Mesenchymal stem cell (in vitro differentiated cells and primary cell): ENCODE data around the gene NR2F1-AS1.

Experiments used
- DNase-seq: peaks from one replicate; pipeline ENCODE4 v3.0.0-alpha.2; 2013
- H2AFZ ChIP-seq: one replicate; pipeline ENCODE4 v1.6.1; 2013; ENCODE audit warnings: low read depth, mild to moderate bottlenecking, control low read depth, inconsistent platforms, low read length, moderate library complexity
- H2AK5ac ChIP-seq: 2 replicates; pipeline ENCODE4 v1.6.1; 2013; ENCODE audit warnings: low read length, moderate library complexity, mild to moderate bottlenecking, inconsistent platforms; ENCODE audit not compliant: severe bottlenecking
- H2BK120ac ChIP-seq: one replicate; pipeline ENCODE4 v1.6.1; 2013; ENCODE audit warnings: low read depth, mild to moderate bottlenecking, inconsistent platforms, low read length, moderate library complexity
- H2BK12ac ChIP-seq, 2 experiments: one replicate each; pipeline ENCODE4 v1.6.1; 2013; ENCODE audit warnings: inconsistent platforms in 2 of 2, low read length in 2 of 2, mild to moderate bottlenecking in 2 of 2, moderate library complexity in 2 of 2, control low read depth in 1 of 2
- H2BK15ac ChIP-seq: one replicate; pipeline ENCODE4 v1.6.1; 2013; ENCODE audit warnings: mild to moderate bottlenecking, low read depth, inconsistent platforms; ENCODE audit not compliant: poor library complexity, severe bottlenecking
- H2BK5ac ChIP-seq: 2 replicates; pipeline ENCODE4 v1.6.1; 2013; ENCODE audit warnings: low read depth, mild to moderate bottlenecking, low read length, control low read depth, inconsistent platforms; ENCODE audit not compliant: poor library complexity, severe bottlenecking
- H3K14ac ChIP-seq, 2 experiments: one replicate each; pipeline ENCODE4 v1.6.1; 2013; ENCODE audit warnings: inconsistent platforms in 2 of 2, low read length in 2 of 2, control low read depth in 1 of 2, mild to moderate bottlenecking in 1 of 2, moderate library complexity in 1 of 2
- H3K18ac ChIP-seq, 2 experiments: one replicate each; pipeline ENCODE4 v1.6.1; 2013; ENCODE audit warnings: inconsistent platforms in 2 of 2, low read length in 2 of 2, control low read depth in 1 of 2, low read depth in 1 of 2, mild to moderate bottlenecking in 1 of 2
- H3K23ac ChIP-seq, 2 experiments: one replicate each; pipeline ENCODE4 v1.6.1; 2013; ENCODE audit warnings: inconsistent platforms in 2 of 2, low read length in 2 of 2, mild to moderate bottlenecking in 2 of 2, moderate library complexity in 2 of 2, control low read depth in 1 of 2
- H3K27ac ChIP-seq: 2 replicates; pipeline ENCODE4 v1.5.1; 2013; ENCODE audit warnings: mild to moderate bottlenecking, moderate library complexity, low read length, control low read depth, inconsistent platforms; ENCODE audit not compliant: poor library complexity, severe bottlenecking
- H3K27me3 ChIP-seq, 2 experiments: 2 replicates each; pipeline versions ENCODE4 v1.6.1 to v1.7.0; 2013; ENCODE audit warnings: low read length in 2 of 2, mild to moderate bottlenecking in 2 of 2, moderate library complexity in 2 of 2, control low read depth in 1 of 2, inconsistent platforms in 1 of 2; ENCODE audit not compliant: control insufficient read depth in 1 of 2, insufficient read depth in 1 of 2
- H3K36me3 ChIP-seq, 2 experiments: 2 replicates each; pipeline versions ENCODE4 v1.6.1 to v1.7.0; 2013; ENCODE audit warnings: low read length in 2 of 2, control low read depth in 1 of 2, inconsistent platforms in 1 of 2, low read depth in 1 of 2, mild to moderate bottlenecking in 1 of 2; ENCODE audit not compliant: insufficient read depth in 2 of 2, control insufficient read depth in 1 of 2
- H3K4ac ChIP-seq, 2 experiments: one replicate each; pipeline ENCODE4 v1.6.1; 2013; ENCODE audit warnings: inconsistent platforms in 2 of 2, low read length in 2 of 2, mild to moderate bottlenecking in 2 of 2, moderate library complexity in 2 of 2, control low read depth in 1 of 2, low read depth in 1 of 2
- H3K4me1 ChIP-seq: 2 replicates; pipeline ENCODE4 v1.6.1; 2013; ENCODE audit warnings: low read depth, low read length, control low read depth; ENCODE audit not compliant: control insufficient read depth, insufficient read depth
- H3K4me2 ChIP-seq: 2 replicates; pipeline ENCODE4 v1.6.1; 2013; ENCODE audit warnings: low read length, mild to moderate bottlenecking, inconsistent platforms; ENCODE audit not compliant: poor library complexity, severe bottlenecking
- H3K4me3 ChIP-seq, 2 experiments: 2 replicates each; pipeline versions ENCODE4 v1.5.1 to v1.7.0; 2013; ENCODE audit warnings: low read length in 2 of 2, mild to moderate bottlenecking in 2 of 2, control low read depth in 1 of 2, low read depth in 1 of 2; ENCODE audit not compliant: insufficient read depth in 1 of 2
- H3K79me1 ChIP-seq: replicated peaks from 2 replicates; pipeline ENCODE4 v1.6.1; 2013; ENCODE audit warnings: mild to moderate bottlenecking, control low read depth, low read length, inconsistent platforms; ENCODE audit not compliant: poor library complexity, severe bottlenecking
- H3K9ac ChIP-seq: 2 replicates; pipeline ENCODE4 v1.7.0; 2013; ENCODE audit warnings: mild to moderate bottlenecking, low read length, moderate library complexity
- H3K9me3 ChIP-seq: 2 replicates; pipeline ENCODE4 v1.7.0; 2013; ENCODE audit warnings: mild to moderate bottlenecking, low read length; ENCODE audit not compliant: control insufficient read depth
- H4K8ac ChIP-seq: one replicate; pipeline ENCODE4 v1.6.1; 2013; ENCODE audit warnings: inconsistent platforms, mild to moderate bottlenecking, low read length, moderate library complexity
- H4K91ac ChIP-seq: one replicate; pipeline ENCODE4 v1.6.1; 2013; ENCODE audit warnings: mild to moderate bottlenecking, low read length, inconsistent platforms
- WGBS: methylation state at CpG from one replicate; pipeline ENCODE4 v1.1.7; 2013; ENCODE audit warnings: mixed read lengths; 5-methylcytosine and 5-hydroxymethylcytosine counted together

Gene NR2F1-AS1

GRCh38 chr5:93583768-93584595, 3.0 kb upstream of the NR2F1-AS1 start:
- peaks cover 28% of the 10 kb centered on the region for H3K4me1 ChIP-seq
- H2BK15ac ChIP-seq: peak overlapping the region; percentile 97
- H3K18ac ChIP-seq: peak overlapping the region; percentile 97 to 98
- peak overlapping the region; percentile 84 for H4K91ac ChIP-seq
- peak overlapping the region; percentile 51 for H3K27ac ChIP-seq
- no peak overlapping the region for H2AK5ac ChIP-seq
- H3K36me3 ChIP-seq: peaks cover 2 to 4% of the 10 kb centered on the region in 2 experiments
- H3K9ac ChIP-seq: peak overlapping the region; percentile 89
- DNase-seq: peak; percentile 56
- no peaks in the 10 kb centered on the region for H3K9me3 ChIP-seq
- H3K79me1 ChIP-seq: peaks cover 4% of the 10 kb centered on the region
- H2BK120ac ChIP-seq: peak overlapping the region; percentile 99
- H3K4ac ChIP-seq: peak overlapping the region; percentile 95 to 99
- peak overlapping the region; percentile 72 to 95 for H3K4me3 ChIP-seq
- H4K8ac ChIP-seq: peak overlapping the region; percentile 32
- under 1% methylated on average over 29 of the region's 110 CpGs for WGBS
- no peak overlapping the region for H2AFZ ChIP-seq
- peak overlapping the region; percentile 82 to 99 for H3K14ac ChIP-seq
- peak overlapping the region in 1 of 2 experiments; percentile 89 for H3K23ac ChIP-seq
- H3K27me3 ChIP-seq: peaks cover 0 to 21% of the 10 kb centered on the region in 2 experiments
- H3K4me2 ChIP-seq: peak overlapping the region; percentile 98
- peak overlapping the region in 1 of 2 experiments; percentile 77 for H2BK12ac ChIP-seq
- peak overlapping the region; percentile 20 for H2BK5ac ChIP-seq

GRCh38 chr5:93583439-93583767, 2.4 kb upstream of the NR2F1-AS1 start:
- no peak for DNase-seq

GRCh38 chr5:93582677-93583438, 1.8 kb upstream of the NR2F1-AS1 start, which contains the start of gene NR2F1:
NR2F1 (plus strand) TSS chr5:93583222; CDS start chr5:93585024, 1,802 bp downstream.
- under 1% methylated on average over 12 of the region's 21 CpGs for WGBS

More at GRCh38 chr5:93583439-93583767, 2.4 kb upstream of the NR2F1-AS1 start:
- no peak overlapping the region for H2BK5ac ChIP-seq
- H2BK120ac ChIP-seq: no peak overlapping the region
- no peak overlapping the region for H3K23ac ChIP-seq
- peaks cover 0 to 4% of the 10 kb centered on the region in 2 experiments for H3K36me3 ChIP-seq
- peak overlapping the region in 1 of 2 experiments; percentile 82 for H3K14ac ChIP-seq
- H3K4me3 ChIP-seq: peak overlapping the region in 1 of 2 experiments; percentile 95
- H2BK15ac ChIP-seq: no peak overlapping the region
- no peak overlapping the region for H2BK12ac ChIP-seq
- WGBS: no CpG with 5 or more reads among the region's 4 CpGs
- no peak overlapping the region for H3K27ac ChIP-seq
- no peak overlapping the region for H3K4ac ChIP-seq
- no peaks in the 10 kb centered on the region for H3K9me3 ChIP-seq
- H4K91ac ChIP-seq: no peak overlapping the region
- H3K79me1 ChIP-seq: peaks cover 5% of the 10 kb centered on the region
- no peak overlapping the region for H4K8ac ChIP-seq
- peak overlapping the region; percentile 98 for H3K4me2 ChIP-seq
- H2AFZ ChIP-seq: no peak overlapping the region
- no peak overlapping the region for H2AK5ac ChIP-seq
- peaks cover 27% of the 10 kb centered on the region for H3K4me1 ChIP-seq
- peaks cover 0 to 16% of the 10 kb centered on the region in 2 experiments for H3K27me3 ChIP-seq
- peak overlapping the region; percentile 89 for H3K9ac ChIP-seq
- H3K18ac ChIP-seq: no peak overlapping the region

GRCh38 chr5:93582167-93582462, 1.1 kb upstream of the NR2F1-AS1 start:
- Histone ChIP-seq H3K27ac (peak overlapping the region; percentile 62), H3K23ac (no peak overlapping the region), H3K4ac (no peak overlapping the region), H3K9ac (peak overlapping the region; percentile 89), H3K27me3 (peaks cover 0 to 6% of the 10 kb centered on the region in 2 experiments), H2BK15ac (no peak overlapping the region), H2BK120ac (no peak overlapping the region), H2BK5ac (no peak overlapping the region), H3K79me1 (peaks cover 6% of the 10 kb centered on the region), H2AFZ (no peak overlapping the region), H2BK12ac (no peak overlapping the region), H3K4me1 (peaks cover 18% of the 10 kb centered on the region), H3K14ac (no peak overlapping the region), H3K18ac (peak overlapping the region in 1 of 2 experiments; percentile 29), H3K4me3 (peak overlapping the region in 1 of 2 experiments; percentile 95), H3K36me3 (no peaks in the 10 kb centered on the region), H4K91ac (no peak overlapping the region), H2AK5ac (no peak overlapping the region), H3K4me2 (peak overlapping the region; percentile 85), H3K9me3 (no peaks in the 10 kb centered on the region), H4K8ac (no peak overlapping the region)
- no peak for DNase-seq
- WGBS: no CpG with 5 or more reads among the region's 2 CpGs

More at GRCh38 chr5:93582677-93583438, 1.8 kb upstream of the NR2F1-AS1 start, which contains the start of gene NR2F1:
- peak within 1 kb of the TSS; percentile 51 for H3K27ac ChIP-seq
- H3K79me1 ChIP-seq: peaks cover 6% of the 10 kb centered on the region
- H3K27me3 ChIP-seq: peaks cover 0 to 12% of the 10 kb centered on the region in 2 experiments
- H4K91ac ChIP-seq: peak within 1 kb of the TSS; percentile 84
- peak within 1 kb of the TSS; percentile 97 to 98 for H3K18ac ChIP-seq
- peak within 1 kb of the TSS; percentile 95 to 99 for H3K4ac ChIP-seq
- peak within 1 kb of the TSS; percentile 99 for H2BK120ac ChIP-seq
- H3K4me3 ChIP-seq: peak within 1 kb of the TSS; percentile 72 to 95
- no peaks in the 10 kb centered on the region for H3K36me3 ChIP-seq
- no peak within 1 kb of the TSS for H2AK5ac ChIP-seq
- H4K8ac ChIP-seq: peak within 1 kb of the TSS; percentile 19
- H3K23ac ChIP-seq: peak within 1 kb of the TSS in 1 of 2 experiments; percentile 89
- H2AFZ ChIP-seq: no peak within 1 kb of the TSS
- peaks cover 22% of the 10 kb centered on the region for H3K4me1 ChIP-seq
- no peaks in the 10 kb centered on the region for H3K9me3 ChIP-seq
- peak within 1 kb of the TSS; percentile 98 for H3K4me2 ChIP-seq
- peak within 1 kb of the TSS; percentile 20 for H2BK5ac ChIP-seq
- H2BK15ac ChIP-seq: peak within 1 kb of the TSS; percentile 97
- H2BK12ac ChIP-seq: peak within 1 kb of the TSS in 1 of 2 experiments; percentile 77
- peak within 1 kb of the TSS; percentile 82 to 99 for H3K14ac ChIP-seq
- H3K9ac ChIP-seq: peak within 1 kb of the TSS; percentile 89
- DNase-seq: peak; percentile 100
